NCI-H1417 (cell line): ENCODE data around the gene SYTL4.
A peak's percentile ranks its signal among the peaks of the same experiment; 100 is the strongest.
"Not testable (repeated sequence)": the region's sequence is repeated elsewhere in the genome, so short reads cannot be mapped to it uniquely, and the experiment has no call there.

Source experiments
- DNase-seq, 3 experiments: peaks; one replicate each; lab custom pipeline; 2025; lab: John Stamatoyannopoulos, UW

SYTL4 gene

DNA sequence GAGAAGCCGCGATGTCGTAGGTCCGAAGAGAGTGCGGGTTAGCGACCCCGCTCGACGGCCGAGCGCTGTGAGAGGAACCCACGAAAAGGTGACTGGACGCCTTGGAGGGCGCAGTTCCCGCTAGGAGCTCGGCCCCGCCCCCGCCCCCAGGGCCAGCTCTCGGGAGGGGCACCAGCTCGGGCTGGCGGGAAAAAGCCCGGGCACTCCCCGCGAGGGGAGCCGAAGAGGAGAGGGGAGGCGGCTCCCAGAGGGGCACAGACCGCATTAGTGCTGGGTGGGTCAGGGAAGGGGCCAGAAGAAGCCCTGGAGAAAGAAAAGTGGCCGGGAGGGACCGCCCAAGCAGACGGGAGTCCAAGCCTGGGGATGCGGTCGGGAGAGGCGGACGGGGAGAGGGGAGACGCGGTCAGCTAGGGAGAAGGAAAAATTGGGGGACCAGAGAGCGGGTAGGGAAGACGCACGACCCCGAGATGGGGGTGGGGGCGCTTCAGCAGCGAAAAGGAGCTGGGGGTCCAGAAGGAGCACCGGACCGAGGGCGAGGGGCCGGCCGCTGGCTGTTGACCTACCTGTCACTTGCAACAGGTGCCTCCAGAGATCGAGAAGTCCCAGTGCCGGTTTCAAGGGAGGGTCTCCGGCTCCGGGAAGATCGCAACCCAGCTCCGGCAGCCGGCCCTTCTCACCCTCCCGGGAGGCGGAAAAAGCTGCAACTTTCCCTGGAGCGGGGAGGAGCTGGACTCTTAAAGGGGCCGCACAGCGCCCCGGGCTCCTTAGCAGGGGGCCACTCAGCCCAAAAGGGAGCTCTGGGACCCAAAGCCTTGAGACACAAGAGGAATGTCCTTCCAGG, at the start of gene SYTL4:
Gene SYTL4, minus strand, starts transcription at position 681 of the 841 bp plus-strand sequence. CDS start 30,084 bp downstream, outside the sequence.
- DNase-seq: peak; percentile 5 to 40 (median 29)

DNA sequence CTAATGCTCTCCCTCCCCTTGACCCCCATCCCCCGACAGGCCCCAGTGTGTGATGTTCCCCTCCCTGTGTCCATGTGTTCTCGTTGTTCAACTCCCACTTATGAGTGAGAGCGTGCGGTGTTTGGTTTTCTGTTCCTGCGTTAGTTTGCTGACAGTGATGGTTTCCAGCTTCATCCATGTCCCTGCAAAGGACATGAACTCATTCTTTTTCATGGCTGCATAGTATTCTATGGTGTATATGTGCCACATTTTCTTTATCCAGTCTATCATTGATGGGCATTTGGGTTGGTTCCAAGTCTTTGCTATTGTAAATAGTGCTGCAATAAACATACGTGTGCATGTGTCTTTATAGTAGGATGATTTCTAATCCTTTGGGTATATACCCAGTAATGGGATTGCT, 37.5 kb upstream of the SYTL4 start:
- not testable (repeated sequence) for DNase-seq

DNA sequence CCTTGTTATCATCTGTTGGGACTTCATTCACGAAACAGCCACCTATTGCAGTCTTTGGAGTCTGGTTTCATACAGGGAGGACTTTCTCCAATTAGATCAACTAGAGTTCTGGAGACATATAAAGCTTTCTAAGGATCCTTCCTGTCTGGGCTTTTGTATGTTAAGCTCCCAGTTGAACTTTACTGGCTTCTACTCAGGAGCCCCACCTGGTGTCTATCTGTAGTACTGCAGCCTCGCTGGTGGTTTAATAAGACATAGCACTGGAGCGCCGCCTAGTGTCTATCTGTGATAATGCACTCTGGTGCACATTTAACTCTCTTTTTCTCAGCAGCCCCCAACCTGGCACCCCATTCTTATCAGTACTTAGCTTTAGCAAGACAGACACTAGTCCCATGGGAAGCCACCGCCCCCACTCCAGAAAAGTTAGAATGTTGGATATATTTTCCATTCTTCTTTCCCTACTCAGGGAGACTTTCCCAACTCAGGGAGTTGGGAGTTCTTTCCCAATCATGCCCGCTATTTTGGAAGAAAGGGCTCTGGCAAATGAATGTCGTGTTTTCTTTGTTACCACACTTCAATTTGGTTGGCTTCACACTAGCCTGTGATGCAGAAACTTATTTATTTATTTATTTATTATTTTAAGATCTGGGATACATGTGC, 36.9 kb upstream of the SYTL4 start:
- peak; percentile 52 to 88 (median 86) for DNase-seq

DNA sequence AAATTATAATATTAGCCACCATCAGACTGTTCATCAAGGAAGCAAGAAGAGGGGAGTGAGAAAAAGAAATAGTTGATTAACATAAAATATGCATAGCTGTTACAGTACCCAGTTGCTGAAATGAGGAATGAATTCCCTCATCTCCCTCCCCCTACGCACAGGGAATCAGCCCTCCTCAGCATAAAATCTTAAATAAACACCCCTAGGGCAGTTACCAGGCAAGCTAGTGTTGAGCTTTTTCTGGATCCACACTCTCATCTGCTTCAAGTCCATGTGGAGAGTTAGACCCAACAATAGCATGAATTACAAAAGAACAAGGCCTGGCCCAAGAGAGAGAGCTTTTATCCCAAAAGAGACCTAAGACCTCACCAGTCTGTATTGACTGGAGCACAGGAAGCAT, 19.0 kb upstream of the SYTL4 start:
- DNase-seq: peak in 2 of 3 experiments; percentile 12 to 38

DNA sequence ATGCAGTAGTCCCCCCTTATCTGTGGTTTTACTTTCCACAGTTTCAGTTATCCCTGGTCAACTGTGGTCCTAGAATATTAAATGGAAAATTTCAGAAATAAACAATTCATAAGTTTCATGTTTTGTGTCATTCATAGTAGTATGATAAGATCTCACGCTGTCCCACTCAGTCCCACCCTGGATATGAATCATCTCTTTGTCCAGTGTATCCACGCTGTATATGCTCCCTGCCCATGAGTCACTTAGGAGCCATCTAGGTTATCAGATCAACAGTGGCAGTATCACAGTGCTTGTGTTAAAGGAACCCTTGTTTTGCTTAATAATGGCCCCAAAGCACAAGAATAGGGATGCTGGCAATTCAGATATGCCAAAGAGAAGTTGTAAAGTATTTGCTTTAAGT, 16.2 kb upstream of the SYTL4 start:
- no peak for DNase-seq

DNA sequence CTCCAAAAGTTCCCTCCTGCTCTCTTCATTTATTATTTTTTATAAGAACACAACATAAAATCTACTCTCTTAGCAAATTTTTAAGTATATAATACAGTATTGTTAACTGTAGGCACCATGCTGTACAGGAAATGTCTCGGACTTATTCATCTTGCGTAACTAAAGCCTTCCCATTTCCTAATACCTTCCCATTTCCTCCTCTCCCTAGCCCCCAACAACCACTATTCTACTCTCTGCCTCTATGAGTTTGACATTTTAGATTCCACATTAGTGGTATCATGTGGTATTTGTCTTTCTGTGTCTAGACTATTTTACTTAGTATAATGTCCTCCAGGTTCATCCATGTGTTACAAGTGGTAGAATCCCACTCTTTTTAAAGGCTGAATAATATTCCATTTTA, 15.8 kb upstream of the SYTL4 start:
- DNase-seq: no peak

DNA sequence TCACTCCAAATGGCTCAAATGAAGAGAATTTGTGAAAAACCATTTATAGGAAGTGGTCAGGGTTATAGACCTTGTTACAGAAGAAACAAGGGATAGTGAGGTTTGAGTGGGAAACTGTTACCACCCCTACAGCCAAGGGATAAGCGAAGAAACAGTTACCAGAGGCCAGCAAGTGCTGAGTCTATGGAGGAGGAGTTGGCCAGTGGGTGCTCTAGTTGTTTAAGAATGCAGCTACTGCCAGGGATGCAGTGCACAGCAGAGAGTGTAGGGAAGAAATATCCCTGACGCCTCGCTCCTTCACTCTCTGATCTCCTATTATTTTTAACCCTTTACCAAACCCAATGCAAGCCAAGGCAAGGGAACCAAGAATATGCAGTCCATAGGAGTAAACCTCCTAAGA, 15.2 kb upstream of the SYTL4 start:
- no peak for DNase-seq

DNA sequence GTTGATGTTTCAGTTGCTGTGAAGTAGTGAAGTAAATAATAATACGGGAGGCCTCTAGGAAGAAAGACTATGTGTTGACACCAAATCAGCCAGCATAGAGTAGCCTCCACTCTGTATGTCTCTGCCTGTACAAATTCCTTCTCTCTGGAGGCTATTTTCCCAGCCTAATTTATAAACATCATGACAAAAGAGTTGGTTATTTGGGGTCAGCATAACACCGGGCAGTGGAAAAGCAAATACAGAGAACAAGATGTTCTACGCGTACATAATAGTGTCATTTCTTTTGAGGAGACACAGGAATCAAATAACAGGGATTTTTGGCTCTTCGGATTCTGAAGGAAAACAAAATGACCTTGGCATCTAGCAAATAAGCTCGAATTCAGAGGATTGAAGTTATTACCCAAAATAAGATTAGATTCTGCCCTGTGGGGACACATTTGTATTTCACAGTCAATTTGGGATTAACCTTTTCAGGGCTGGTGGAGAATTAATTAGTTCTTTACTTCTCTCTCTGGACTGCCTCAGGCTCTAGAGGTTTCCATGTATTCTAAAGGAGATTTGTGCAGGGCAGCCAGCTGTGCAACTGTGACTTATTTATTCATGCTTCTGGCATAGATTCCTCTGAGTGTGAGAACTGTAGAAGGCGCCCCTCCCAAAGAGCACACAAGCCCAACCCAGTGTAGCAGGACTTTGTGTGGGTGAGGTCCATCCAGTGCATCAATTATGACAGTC, 14.1 kb upstream of the SYTL4 start:
- no peak for DNase-seq

DNA sequence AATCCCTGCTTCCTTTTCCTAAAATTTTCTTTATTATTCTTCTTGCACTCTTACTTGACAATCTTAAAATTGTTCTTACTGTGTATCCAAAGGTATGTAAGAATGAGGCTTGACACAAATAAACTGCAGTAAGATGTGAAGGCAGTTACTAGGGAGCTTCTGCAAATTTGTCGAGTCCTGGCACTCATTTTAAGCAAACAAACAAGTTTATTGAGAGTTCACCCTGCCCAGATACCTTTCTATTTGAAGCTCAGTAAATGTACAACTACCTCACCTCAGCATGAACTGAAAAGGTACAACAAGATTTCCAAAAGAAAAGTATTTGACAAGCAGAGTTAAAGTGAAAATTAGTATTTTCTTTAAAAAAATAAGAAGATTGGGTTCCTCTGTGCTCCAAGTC, 13.3 kb upstream of the SYTL4 start:
- no peak for DNase-seq

DNA sequence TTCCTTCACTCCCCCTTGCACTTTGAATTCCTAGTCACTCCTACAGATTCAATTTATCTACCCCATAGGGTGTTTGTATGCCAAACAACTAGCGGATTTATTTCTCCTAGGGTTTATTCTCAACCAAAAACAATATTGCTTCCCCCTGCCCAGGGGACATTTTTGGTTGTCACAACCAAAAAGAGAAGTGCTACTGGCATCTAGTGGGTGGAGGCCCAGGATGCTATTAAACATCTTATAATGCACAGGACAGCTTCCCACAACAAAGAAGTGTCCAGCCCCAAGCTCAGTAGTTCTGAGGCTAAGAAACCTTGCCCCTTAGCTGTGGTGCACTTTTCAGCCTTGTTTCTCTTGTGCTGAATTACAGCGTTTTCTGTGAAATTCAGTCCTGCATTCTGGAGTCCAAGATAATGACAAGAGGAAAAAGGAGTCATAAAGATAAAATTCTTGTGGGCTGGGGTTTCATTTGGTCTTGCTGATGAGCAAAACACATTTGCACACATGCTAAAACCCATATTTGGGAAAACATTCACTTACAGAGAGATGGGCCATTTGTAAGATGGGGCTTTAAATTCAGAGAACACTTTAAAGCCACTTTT, 11.2 kb upstream of the SYTL4 start:
- no peak for DNase-seq

DNA sequence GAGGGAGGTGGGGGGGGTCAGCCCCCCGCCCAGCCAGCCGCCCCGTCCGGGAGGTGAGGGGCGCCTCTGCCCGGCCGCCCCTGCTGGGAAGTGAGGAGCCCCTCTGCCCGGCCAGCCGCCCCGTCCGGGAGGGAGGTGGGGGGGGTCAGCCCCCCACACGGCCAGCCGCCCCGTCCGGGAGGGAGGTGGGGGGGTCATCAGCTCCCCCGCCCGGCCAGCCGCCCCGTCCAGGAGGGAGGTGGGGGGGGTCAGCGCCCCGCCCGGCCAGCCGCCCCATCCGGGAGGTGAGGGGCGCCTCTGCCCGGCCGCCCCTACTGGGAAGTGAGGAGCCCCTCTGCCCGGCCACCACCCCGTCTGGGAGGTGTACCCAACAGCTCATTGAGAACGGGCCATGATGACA, 7.9 kb downstream of the SYTL4 start:
- DNase-seq: not testable (repeated sequence)

DNA sequence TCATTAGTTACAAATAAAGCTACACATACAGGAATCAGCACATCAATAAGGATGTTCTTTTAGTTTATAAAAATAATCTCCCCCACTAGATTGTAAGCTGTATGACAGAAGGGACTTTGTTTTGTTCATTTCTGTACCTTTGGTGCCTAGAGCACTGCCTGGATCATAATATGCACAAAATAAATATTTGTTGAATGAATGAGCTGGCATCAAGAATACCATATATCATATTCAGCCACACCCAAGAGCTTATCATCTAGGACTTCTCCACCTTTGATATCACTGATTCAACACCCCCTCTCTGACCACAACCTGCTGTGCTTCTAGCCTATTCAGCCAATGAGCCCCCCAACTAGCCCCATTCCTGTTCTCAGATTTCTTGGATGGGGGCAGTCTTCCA, 10.6 kb downstream of the SYTL4 start:
- DNase-seq: no peak

DNA sequence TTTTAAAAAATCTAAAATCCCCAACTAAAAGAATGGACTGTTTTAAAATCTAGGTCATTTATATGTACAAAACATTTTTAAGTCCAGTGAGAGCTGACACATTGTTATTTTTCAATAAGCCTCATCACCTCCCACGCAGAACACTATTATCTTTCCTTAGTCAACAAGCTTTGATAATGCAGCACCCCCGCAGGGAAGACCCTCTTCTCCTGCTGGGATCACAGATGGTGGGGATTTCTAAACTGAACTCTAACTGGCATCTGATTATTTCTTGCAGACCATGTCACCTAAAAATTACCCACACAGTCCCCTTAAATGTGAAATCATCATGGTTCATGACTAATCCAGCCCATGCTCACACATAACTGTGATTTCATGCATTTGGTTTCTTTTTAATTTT, 11.6 kb downstream of the SYTL4 start:
- DNase-seq: peak in 2 of 3 experiments; percentile 39 to 70

DNA sequence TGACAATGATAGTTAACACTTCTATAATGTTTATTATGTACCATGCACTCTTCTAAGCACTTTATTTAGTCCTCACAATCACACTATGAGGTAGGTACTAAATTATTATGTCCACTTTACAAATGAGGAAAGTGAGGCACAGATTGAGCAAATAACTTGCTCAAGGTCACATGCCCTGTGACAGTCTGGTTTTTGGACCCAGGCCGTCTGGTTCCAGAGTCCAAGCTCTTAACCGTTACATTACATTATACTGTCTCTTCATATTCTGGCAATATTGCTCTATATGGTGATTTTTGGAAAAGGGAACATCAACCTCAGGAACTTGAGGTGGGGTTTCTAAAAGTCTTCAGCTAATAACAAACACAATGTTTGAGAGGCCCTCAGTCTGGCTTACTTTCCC, 12.8 kb downstream of the SYTL4 start:
- DNase-seq: no peak

DNA sequence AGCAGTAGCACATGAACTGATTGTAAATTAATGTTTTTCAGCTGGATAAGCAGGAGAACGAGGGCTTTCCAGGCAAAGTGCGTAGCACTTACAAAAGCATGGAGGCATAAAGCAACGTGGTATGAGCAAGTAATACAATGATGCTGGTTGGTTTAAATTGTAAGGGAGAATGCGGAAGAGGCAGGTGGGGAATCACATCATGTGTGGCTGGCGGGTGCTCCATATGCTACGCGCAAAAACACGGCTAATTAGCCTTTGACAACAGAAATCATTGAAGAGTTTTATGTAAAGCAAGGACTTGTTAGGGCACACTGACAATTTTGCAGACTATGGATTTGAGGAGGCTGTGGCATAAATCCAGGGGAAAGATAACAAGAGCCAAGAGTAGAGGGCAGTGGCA, 14.6 kb downstream of the SYTL4 start:
- peak; percentile 40 to 76 (median 42) for DNase-seq

DNA sequence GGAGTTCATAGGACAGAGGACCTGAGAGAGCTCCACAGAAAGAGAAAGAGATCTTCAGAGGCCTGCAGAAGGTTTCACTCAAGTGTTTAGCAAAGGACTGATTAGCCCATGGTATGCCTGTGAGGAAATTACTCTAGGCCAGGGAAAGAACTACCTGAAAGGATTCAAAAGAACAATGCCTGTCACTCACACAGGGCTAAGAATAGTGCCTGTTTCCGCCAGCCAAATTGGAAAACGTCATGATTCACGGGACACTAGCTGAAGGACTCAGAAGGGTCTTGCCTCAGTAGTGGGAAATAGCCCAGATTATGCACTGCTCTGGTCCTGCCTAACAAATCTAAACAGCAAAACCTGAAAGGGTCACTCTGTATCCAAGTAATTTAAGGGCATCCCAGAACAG, 21.1 kb downstream of the SYTL4 start:
- DNase-seq: no peak

DNA sequence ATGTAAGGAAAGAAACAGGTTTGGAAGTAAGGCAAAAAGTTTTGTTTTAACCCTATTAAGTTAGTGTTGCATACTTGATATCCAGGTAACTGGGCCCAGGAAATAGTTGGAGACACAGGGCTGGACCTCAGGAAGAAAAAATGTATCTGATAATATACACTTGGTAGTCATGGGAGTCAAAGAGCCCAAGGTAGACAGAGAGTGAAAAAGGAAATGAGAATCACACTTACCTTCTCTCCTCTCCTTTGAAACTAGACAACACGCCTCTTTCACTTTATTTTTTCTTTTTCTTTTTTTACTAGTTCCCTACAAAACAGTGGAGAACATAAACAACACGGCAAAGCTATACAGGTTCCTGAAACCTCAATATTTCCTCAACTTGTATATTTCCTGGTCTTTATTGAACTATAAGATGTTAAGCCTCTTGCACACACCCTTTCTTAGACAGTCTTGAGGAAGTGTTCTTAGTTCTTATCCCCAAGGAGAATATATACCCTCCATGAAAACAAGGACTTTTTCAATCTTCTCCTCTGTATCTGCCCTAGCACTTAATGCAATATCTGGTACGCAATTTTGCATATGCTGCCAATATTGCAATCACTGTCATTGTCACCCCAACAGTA, 27.2 kb downstream of the SYTL4 start:
- no peak for DNase-seq

DNA sequence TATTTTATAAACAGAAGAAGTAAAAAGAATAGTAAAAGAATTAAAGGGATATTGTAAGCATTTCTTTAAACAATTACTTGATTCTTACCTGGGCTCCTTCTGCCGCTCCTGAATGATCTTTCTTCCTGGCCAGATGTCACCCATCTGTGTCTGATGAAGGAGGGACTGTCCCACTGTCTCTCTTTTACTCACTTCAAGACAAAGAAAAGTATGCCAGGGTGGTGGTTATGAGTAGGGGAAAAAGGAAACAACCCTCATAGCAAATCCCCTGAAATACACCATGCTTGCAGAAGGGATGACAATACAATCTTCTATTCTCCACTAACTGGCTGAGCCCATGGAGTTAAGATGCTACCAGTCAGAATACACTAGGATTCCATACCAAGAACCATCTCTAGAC, 31.1 kb downstream of the SYTL4 start:
- no peak for DNase-seq

DNA sequence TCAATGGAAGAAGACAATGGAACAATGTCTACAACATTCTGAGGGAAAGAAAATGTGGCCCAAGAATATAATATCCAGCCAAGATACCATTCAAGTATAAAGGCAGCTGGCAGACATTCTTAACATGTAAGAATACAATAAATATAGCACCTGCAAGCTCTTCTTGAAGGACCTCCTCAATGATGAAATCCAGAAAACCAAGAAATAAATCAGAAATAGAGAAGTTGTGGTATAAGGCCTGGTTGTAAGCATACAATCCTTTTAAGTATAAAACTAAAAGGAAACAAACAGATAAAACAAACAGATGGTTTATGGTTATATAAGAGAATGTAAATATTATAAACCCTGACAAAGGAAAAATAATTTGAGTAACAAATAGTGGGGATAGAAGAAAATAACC, 33.4 kb downstream of the SYTL4 start:
- no peak for DNase-seq

DNA sequence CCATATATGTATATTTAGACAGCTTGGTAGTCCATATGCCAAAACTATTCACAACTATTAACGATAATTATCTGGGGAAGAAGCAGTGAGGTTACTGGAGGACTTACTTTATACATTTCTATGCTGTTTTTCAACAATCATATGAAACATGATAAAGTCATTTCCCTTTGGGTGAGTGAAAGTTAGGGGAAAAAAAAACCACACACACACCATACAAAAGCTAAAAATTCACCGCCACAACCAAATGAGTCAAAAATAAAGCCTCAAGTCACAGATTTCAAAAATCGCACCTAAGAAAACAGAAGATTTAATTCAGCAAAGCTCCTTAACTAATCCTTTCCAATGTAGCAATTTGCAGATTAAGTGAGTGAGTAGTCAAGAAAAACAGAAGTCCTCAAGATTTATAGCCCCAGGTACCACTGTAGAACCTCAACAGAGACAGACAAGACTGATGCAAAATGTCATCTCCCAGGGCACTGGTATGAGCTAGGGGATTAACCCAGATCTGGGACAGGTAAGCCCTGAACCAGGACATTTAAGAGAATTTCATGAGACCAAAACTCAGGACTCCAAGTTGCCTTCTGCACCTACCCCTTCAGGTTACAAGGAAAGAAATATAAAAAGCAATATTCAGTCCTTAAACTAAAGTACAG, 35.1 kb downstream of the SYTL4 start:
- no peak for DNase-seq

DNA sequence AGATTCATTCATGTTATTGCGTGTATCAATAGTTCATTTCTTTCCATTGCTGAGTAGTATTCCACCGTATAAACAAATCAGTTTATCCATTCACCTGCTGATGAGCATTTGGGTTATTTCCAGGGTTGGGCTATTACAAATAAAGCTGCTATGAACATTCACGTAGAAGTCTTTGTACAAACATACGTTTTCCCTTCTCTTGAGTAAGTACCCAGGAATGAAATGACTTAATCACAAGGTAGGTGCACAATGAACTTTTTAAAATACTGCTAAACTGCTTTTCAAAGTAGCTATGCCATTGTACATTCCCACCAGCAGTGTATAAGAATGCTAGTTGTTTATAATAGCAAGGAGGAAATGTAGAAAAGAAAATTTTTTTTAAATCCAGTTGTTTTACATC, 35.9 kb downstream of the SYTL4 start:
- DNase-seq: no peak
